HL-60/S4 treated with retinoic acid at 250 ng/mL for 4 days and 3 days (cell line): ENCODE results near the gene ABHD15.
"Not testable (repeated sequence)": the region's sequence is repeated elsewhere in the genome, so short reads cannot be mapped to it uniquely, and the experiment has no call there.

Source experiments
- in situ Hi-C: fragments of 300-500 bp; cut with MboI; formaldehyde crosslinking; loops from 2 replicates; pipeline ENCODE4 v1.7.0; 2022; ENCODE audit warnings: low sequenced_read_pairs

The ABHD15 gene

GRCh38 chr17:29571486-29571882 is 4.6 kb upstream of the ABHD15 start:
- in situ Hi-C loops = no loop called here

GRCh38 chr17:29570521-29570920 is 3.7 kb upstream of the ABHD15 start:
- in situ Hi-C loops = no loop called here

- in situ Hi-C loops = no loop called here
Observed at GRCh38 chr17:29569245-29569950, 2.6 kb upstream of the ABHD15 start.

- in situ Hi-C loops = no loop called here
Observed at GRCh38 chr17:29568331-29569244, 1.8 kb upstream of the ABHD15 start, which contains the start of gene TP53I13. TSS of gene TP53I13 (plus strand) at chr17:29568701. CDS start at chr17:29568759, 58 bp downstream.

- in situ Hi-C loops = no loop called here
Observed at GRCh38 chr17:29567554-29568330, 905 bp upstream of the ABHD15 start.

GRCh38 chr17:29567304-29567553 is 392 bp upstream of the ABHD15 start:
- in situ Hi-C loops = no loop called here

- in situ Hi-C loops = no loop called here
Observed at GRCh38 chr17:29565643-29566472, 979 bp downstream of the ABHD15 start.

GRCh38 chr17:29563816-29564215 is 3.0 kb downstream of the ABHD15 start:
- in situ Hi-C loops = no loop called here

- in situ Hi-C loops = no loop called here
Observed at GRCh38 chr17:29562615-29563014, 4.2 kb downstream of the ABHD15 start.

GRCh38 chr17:29561554-29562517 is 5.0 kb downstream of the ABHD15 start:
- in situ Hi-C loops = no loop called here

GRCh38 chr17:29560316-29560715 is 6.5 kb downstream of the ABHD15 start:
- in situ Hi-C loops = no loop called here

- in situ Hi-C loops = no loop called here
Observed at GRCh38 chr17:29559640-29560039, 7.2 kb downstream of the ABHD15 start.

- in situ Hi-C loops = not testable (repeated sequence)
Observed at GRCh38 chr17:29558139-29558538, 8.7 kb downstream of the ABHD15 start.

GRCh38 chr17:29557739-29558116 is 9.1 kb downstream of the ABHD15 start:
- in situ Hi-C loops = no loop called here

- in situ Hi-C loops = no loop called here
Observed at GRCh38 chr17:29557085-29557738, 9.6 kb downstream of the ABHD15 start.

GRCh38 chr17:29555840-29556239 is 11.0 kb downstream of the ABHD15 start:
- in situ Hi-C loops = no loop called here

- in situ Hi-C loops = no loop called here
Observed at GRCh38 chr17:29549177-29549923, 17.5 kb downstream of the ABHD15 start.

- in situ Hi-C loops = no loop called here
Observed at GRCh38 chr17:29546830-29547229, 20.0 kb downstream of the ABHD15 start.
